GM19372 (cell line): ENCODE results near the gene ELMO2.
"Not testable (repeated sequence)": the region's sequence is repeated elsewhere in the genome, so short reads cannot be mapped to it uniquely, and the experiment has no call there.

ENCODE experiments used
- ATAC-seq: cut with Tn5 transposase; IDR thresholded peaks from one replicate; pipeline ENCODE4 v1.9.1; 2021; ENCODE audit warnings: mild to moderate bottlenecking, low read depth, moderate library complexity; ENCODE audit not compliant: unreplicated experiment

ELMO2 gene

GRCh38 chr20:46407671-46407996 is 1.2 kb upstream of the ELMO2 start:
- ATAC-seq: no peak

GRCh38 chr20:46406986-46407670 is 713 bp upstream of the ELMO2 start:
- peak; percentile 47 for ATAC-seq

- ATAC-seq: no peak
Observed at GRCh38 chr20:46402331-46402811, 4.0 kb downstream of the ELMO2 start.

GRCh38 chr20:46401478-46401860 is 4.9 kb downstream of the ELMO2 start:
- ATAC-seq: no peak

DNA sequence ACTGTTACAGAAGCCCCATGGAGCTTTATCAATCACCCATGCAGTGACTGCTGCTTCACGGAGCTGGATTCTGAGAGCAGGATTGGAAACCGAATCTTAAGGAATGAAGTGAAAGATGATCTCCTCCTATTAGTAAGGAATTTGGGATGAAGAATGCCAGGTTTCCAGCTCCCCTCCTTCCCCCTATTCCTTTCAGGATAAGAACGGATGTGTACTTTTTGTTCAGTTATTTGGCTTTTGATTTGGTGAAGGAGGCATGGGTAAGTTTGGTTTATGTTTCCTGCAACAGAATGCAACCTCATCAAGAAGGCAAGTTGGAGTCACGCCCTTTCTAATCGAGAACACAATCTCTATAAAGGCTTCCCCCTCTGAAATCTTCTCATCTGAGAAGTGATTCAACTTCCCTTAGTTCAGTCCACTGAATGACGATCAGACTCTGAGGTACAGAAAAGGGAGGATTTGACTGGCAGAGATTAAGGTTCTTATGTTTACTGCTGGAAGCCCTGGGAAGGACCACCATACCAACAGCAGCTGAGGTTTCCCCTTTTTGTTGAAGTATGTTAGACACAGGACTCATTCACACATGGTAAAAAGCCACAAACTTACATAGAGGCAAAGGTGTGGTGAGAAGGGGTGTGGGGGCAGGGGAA is 5.5 kb downstream of the ELMO2 start:
- no peak for ATAC-seq

- ATAC-seq: no peak
Observed at GRCh38 chr20:46400253-46400652, 6.2 kb downstream of the ELMO2 start.

DNA sequence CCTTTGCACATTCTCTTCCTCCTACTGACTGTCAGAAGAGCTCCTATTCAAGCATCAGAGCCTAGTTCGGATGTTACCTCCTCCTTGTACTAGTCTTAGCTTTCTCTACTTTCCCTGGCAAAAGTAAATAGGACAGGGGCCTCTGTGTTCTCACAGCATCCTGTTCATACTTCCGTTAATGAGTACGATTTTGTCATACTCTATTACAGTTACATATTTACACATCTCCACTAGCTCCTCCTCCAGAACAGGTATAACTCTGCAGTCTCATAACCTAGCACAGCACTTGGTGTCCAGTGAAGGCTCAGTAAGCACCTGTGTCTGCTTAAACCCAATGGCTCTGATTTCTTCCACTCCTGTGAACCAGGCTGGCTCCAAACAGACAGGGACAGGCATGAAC is 7.0 kb downstream of the ELMO2 start:
- ATAC-seq: no peak

DNA sequence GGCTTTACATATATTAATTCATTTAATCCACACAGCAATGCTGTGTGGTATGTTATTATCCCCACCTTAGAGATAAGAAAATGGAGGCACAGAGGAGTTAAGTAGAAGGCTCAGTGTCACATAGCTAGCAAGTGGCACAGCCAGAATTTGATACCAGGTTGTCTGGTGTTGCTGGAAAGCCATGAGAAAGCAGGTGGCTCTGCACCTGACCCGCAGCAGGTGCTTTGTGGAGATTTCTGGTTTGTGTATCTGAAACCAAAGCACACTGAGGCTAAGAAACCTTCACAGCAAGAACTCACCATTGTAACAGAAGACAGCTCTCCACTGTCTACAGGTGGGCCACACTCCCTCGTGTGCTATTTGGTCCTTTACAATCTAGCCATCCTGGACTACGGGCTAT is 7.5 kb downstream of the ELMO2 start:
- no peak for ATAC-seq

- ATAC-seq: no peak
Observed at GRCh38 chr20:46396052-46396740, 10.2 kb downstream of the ELMO2 start.

- no peak for ATAC-seq
Observed at GRCh38 chr20:46394872-46395760, 11.3 kb downstream of the ELMO2 start.

GRCh38 chr20:46393967-46394366 is 12.4 kb downstream of the ELMO2 start:
- ATAC-seq: no peak

DNA sequence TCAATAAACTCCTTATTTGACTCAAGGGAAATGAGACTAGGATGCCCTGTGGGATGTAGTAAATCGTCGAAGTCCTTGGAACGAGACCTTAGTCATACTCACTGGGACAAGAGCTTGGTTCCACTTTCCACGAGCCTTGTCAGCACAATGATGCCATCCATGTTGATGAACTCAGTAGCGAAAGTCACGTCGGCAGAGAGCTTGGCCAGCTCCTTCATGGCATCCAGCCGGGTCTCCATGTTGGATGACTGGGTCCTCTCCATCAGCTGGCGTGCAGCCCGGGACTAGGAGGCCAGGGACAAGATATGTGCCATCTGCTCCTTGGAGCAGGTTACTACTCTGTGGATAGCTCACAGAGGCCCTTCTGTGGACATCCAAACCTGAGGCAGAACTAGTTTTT is 17.5 kb downstream of the ELMO2 start:
- no peak for ATAC-seq

DNA sequence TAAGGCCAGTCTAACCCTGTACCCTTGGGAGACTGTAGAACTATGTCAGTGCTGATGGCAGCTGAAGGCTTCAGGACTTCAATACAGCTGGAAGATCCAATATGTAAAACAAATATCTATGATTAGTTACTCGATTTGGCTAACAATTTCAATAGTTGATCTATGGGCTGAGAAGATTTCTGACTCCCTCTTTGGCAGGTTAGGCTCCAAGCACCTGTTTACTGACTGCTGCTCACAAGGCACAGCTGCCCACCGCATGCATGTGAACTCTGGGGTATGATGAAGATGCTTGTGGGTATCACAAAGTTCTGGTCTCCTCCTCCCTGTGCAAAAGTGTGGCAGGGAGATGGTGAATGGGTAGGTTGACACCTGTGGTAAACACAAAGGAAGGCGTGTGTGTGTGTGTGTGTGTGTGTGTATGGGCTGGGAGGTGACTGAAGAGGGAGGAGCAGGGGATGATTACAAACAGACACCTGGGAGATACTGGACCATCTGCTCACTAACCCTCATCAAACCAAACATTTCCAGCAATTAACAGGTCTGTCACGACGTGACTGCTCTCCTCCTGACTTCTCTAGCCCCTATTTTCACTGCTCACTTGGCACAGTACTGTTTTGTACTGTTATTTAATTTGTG is 18.1 kb downstream of the ELMO2 start:
- no peak for ATAC-seq

- not testable (repeated sequence) for ATAC-seq
Observed at GRCh38 chr20:46387054-46387453, 19.4 kb downstream of the ELMO2 start.

GRCh38 chr20:46378412-46379009 is 27.9 kb downstream of the ELMO2 start:
- ATAC-seq: no peak

- ATAC-seq: no peak
Observed at GRCh38 chr20:46377518-46377917, 28.9 kb downstream of the ELMO2 start.

GRCh38 chr20:46376196-46376785 is 30.1 kb downstream of the ELMO2 start:
- no peak for ATAC-seq

GRCh38 chr20:46375771-46376170 is 30.6 kb downstream of the ELMO2 start:
- no peak for ATAC-seq

GRCh38 chr20:46374383-46374782 is 32.0 kb downstream of the ELMO2 start:
- ATAC-seq: no peak

- no peak for ATAC-seq
Observed at GRCh38 chr20:46371656-46372055, 34.8 kb downstream of the ELMO2 start.
